HG03103 (cell line): ENCODE measurements around the gene FAU.

ENCODE experiments used
- ATAC-seq: cut with Tn5 transposase; IDR thresholded peaks from one replicate; pipeline ENCODE4 v1.9.1; 2021; ENCODE audit warnings: low read depth; ENCODE audit not compliant: unreplicated experiment

Gene FAU

DNA sequence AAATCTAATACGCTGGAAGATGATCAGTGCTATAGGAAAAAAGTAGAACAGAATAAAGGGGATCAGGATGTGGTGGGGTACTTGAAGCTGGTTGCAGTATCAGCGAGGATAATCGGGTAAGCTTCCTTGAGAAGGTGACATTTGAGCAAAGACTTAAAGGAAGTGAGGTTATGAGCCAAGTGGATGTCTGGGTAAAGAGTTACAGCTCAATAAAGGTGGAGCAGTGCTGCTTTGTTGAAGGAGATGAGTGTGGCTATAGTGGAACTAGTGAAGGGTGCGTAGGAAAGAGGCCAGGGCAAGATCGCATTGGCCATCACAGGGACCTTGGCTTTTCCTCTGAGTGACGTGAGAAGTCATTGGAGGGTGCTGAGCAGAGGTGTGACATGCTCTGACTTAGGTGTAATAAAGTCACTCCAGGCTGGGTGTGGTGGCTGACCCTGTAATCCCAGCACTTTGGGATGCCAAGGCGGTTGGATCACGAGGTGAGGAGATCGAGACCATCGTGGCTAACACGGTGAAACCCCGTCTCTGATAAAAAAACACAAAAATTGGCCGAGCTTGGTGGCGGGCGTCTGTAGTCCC is 14.7 kb upstream of the FAU start:
- no peak for ATAC-seq

- ATAC-seq = no peak
Observed at GRCh38 chr11:65135633-65136145, 13.8 kb upstream of the FAU start.

DNA sequence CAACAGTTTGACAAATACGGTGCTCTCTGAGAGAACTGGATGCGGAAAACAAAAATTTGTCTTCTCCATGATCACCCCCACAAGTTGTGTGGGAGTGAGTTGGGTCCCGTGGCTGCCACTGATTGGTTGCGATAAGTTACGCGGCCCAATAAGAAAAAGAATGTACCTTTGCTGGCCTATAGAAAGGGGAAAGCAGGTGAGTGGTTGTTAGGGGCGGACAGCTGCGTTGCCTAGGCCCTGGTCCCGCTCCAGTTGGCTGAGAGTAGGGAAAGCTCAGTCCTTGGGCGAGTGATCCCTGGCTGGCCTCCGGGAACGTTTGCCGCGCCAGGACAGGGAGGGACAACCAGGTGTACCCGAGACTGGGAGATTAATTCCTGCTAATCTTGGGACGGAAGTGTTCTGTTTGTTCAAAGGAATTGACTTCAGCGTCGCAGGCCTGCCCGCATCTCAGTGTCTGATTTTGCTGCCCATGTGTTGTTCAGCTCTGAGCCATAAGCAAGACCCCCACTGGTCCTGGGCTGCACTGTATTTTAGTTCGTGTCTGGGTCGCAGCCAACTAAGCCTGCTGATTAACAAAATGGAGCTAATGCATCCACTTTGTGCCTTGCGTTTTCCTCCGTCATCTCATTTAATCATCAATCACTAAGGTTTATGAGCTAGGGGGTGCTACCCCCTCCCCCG is 13.2 kb upstream of the FAU start:
- peak; percentile 58 for ATAC-seq

DNA sequence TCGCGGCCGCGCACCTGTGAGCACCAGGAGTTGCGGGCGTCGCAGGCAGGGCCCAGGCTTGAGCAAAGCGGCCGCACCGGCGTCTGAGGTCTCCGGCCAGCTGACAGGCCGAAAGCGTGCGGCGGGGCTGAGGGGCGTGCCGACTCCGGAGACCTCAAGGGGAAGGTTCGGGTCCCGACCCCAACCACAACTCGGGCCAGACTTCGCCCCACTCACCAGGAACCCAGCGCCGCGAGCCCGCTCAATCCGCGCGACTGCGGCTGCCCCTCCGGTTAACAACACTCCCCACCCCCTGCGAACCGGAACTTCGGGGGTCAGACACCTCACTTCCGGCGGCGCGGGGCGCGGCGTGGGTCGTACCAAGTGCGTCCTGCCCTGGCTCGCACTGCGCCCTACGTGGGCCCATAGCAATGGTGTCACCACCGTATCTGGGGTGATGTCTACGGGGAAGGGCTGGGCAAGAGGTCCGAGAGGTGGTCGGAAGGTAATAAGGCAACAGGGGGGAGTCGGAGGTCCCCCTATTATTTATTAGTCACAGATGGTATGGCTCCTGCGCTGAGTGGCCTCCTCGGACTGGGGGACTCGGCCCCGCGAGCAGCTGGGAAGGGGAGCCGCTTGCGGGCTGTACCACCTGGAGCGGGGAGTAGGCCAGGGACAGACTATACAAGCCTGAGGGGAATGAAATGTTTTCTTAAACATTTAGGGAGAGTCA is 12.5 kb upstream of the FAU start, which contains the start of gene SYVN1:
Gene SYVN1 (minus strand): TSS at position 280 of the 712 bp plus-strand sequence. CDS start 918 bp downstream, outside the sequence.
- peak; percentile 44 for ATAC-seq

DNA sequence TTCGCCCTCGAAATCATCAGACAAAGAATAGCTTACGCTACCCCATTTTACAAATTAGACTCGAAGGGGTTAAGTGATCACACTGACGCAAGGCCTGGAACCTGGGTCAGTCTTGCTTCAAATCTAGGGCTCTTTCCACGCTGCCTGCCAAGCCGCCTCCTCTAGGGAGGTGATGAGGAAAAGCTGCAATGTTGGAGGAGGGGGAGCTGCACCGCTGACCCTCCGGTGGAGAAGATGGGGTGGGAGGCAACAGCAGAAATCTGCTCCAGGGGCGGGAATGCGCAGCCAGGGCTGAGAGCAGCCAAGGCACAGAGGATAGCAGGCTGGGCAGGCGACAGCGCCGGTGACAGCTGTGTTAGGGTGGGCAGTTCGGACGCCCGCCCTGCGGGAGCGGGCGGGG is 11.8 kb upstream of the FAU start:
- no peak for ATAC-seq

DNA sequence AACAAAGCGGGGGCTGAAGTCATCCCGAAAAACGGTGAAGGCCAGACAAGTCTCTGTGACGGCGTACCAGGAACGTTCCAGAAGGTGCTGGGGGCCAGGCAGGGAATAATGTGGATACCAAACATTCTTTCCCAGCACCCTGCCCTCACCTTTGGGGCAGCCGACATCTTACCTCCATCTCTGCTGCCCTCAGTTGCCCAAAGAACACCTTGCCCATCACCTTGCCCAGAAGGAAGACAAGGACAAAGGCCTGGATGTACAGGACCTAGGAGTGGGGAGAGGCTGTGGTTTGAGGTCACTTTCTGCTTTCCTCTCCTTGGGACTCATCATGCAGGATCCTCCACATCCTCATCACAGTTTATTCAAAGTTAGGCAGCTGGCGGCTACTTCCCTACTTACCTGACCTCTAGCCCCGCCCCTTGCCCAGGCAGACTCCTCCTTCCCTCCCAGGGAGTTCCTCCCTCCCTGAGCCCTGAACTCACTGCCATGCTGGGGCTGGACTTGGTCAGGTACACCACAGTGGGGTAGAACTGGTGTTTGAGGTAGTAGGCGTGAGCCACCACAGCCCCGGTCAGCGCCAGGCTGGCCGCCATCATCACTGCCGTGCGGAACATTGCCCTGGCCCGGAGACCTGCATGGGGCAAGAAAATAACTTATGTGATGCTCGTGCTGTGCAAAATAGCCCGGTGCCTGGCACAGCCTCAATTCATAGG is 11.2 kb upstream of the FAU start:
- no peak for ATAC-seq

DNA sequence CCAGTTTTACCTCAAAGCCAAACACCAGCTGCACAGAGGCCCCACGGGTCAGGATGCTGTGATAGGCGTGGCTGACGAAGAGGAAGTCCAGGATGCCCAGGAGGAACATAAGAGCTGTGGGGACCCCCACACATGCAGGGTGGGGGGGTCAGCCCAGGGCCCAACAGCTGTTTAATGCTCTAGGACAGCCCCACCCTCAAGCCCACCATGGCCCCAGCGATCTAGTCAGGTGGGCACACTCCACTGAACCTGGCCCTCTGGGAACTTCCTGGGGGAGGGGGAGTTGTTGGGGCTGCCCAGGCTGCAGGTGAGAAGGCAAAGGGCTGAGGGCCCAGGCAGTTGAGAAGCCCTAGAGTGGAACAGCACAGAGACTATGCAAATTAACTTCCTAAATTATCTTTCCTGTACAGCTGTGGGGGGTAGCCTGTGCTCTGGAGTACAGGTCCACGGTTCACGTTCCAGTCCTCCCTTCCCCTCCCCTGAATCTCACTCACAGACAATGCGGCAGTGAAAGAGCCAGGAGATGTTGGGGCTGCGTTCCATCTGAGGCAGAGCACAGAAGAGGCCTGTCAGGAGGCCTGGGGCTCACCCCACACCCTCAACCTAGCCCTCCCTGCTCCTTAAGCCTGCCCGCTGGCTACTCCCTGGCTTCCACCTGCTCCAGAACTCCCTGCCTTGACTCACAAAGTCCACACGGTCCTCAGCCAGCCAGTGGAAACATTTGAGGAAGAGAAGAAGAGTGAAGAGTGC is 10.5 kb upstream of the FAU start:
- peak; percentile 40 for ATAC-seq

GRCh38 chr11:65131895-65132237 is 9.9 kb upstream of the FAU start:
- no peak for ATAC-seq

DNA sequence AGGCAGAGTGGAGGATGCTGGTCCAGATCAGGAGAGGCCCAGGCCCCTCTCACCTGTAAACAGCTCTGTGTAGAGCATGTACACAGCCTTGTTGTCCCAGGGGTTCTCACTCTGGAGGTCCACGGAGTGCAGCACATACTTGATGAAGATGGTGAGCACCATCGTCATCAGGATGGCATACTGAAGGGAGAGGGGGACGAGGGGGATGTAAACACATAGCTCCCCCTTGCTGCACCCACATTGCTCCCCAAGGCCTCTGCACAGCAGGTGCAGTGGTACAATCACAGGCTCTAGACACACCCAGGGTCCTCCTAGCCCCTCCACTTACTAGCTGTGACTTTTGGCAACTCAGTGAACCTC is 9.5 kb upstream of the FAU start:
- no peak for ATAC-seq

- no peak for ATAC-seq
Observed at GRCh38 chr11:65130631-65131416, 8.9 kb upstream of the FAU start.

- ATAC-seq = no peak
Observed at GRCh38 chr11:65129649-65130441, 7.9 kb upstream of the FAU start.

- no peak for ATAC-seq
Observed at GRCh38 chr11:65128182-65129145, 6.5 kb upstream of the FAU start.

DNA sequence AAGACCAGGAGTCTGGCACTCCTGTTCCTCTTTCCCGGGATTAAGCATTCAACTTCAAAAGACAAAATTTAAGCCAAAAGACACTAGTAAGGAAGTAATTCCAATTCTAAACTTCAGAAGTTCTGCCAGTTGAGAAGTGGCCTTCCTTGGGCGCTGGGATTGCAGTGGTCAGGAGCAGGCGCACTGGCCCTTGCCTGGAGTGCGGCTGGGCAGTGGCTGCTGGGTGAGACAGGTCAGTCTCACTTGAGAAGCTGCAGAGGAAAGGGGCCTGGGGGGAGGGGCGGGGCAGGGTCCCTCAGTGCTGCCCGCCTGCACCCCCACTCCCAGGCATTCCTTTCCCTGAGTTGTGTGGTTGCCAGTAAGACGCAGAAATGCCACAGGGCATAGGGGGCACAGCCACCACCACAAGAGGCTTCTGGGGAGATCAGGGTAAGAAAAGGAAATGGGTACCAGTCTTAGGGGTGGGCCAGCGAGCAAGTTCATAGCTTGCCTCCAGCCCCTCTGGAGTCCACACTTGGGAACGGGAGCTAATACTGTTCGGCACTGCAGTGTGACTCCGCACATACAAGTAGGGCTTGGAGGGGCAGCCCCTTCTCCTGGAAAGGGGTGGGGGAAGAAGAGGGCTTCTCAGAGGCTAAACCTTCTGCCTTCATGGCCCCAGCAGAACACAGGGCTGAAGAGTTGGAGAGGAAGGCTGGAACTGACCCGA is 5.7 kb upstream of the FAU start:
- ATAC-seq = no peak

GRCh38 chr11:65126624-65127274 is 4.8 kb upstream of the FAU start:
- no peak for ATAC-seq

GRCh38 chr11:65125197-65126056 is 3.5 kb upstream of the FAU start:
- ATAC-seq = no peak
